Type B pancreatic cell (in vitro differentiated cells): ENCODE data around the gene TRIML1. TPM values are rescaled to one million over a fixed set of nuclear protein-coding genes. Genes with fewer than 3 reads are reported as not detected.

Source experiments
- DNase-seq: peaks from one replicate; pipeline ENCODE4 v3.0.0; 2021; ENCODE audit warnings: mixed read lengths; ENCODE audit not compliant: unreplicated experiment; ENCODE audit errors: extremely low spot score
- H3K27ac Mint-ChIP-seq: 2 replicates; pipeline ENCODE4 v1.8.0; 2021; ENCODE audit warnings: mild to moderate bottlenecking, mixed read lengths
- H3K27me3 Mint-ChIP-seq: 2 replicates; pipeline ENCODE4 v1.8.0; 2021; ENCODE audit warnings: mixed read lengths
- H3K36me3 Mint-ChIP-seq: 2 replicates; pipeline ENCODE4 v1.8.0; 2021; ENCODE audit warnings: mixed read lengths
- H3K4me1 Mint-ChIP-seq: one replicate; pipeline ENCODE4 v1.8.0; 2021; ENCODE audit warnings: mixed read lengths; ENCODE audit not compliant: unreplicated experiment
- H3K4me3 Mint-ChIP-seq: 2 replicates; pipeline ENCODE4 v1.8.0; 2021; ENCODE audit warnings: mild to moderate bottlenecking, mixed read lengths
- H3K9me3 Mint-ChIP-seq: 2 replicates; pipeline ENCODE4 v1.8.0; 2021; ENCODE audit warnings: mixed read lengths
- long read RNA-seq: library from polyadenylated mRNA; unstranded; transcript quantifications from one replicate; pipeline ENCODE4 v2.0.0, GENCODE V29; 2020
- total RNA-seq: library from RNA; stranded (reverse); gene quantifications from 2 replicates; pipeline ENCODE4 v1.2.1, GENCODE V29; 2021; ENCODE audit warnings: low replicate concordance
- TF ChIP-seq, protein P1 (sequence below): fragments of 200-600 bp; sonication (generic); conservative IDR thresholded peaks from 2 replicates; pipeline ENCODE4 v1.5.0; 2021; ENCODE audit warnings: antibody characterized with exemption, mild to moderate bottlenecking

TRIML1 gene, protein sequence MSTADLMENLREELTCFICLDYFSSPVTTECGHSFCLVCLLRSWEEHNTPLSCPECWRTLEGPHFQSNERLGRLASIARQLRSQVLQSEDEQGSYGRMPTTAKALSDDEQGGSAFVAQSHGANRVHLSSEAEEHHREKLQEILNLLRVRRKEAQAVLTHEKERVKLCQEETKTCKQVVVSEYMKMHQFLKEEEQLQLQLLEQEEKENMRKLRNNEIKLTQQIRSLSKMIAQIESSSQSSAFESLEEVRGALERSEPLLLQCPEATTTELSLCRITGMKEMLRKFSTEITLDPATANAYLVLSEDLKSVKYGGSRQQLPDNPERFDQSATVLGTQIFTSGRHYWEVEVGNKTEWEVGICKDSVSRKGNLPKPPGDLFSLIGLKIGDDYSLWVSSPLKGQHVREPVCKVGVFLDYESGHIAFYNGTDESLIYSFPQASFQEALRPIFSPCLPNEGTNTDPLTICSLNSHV
- 0.82 and 2.0 TPM in 2 replicates for total RNA-seq
- long read RNA-seq, transcript TRIML1-202 (3 exons, 1,238 nt), result major isoform, 8 of 10 reads
- long read RNA-seq, partial matches to known transcripts, result 0 of 10 reads
- long read RNA-seq, other reads (novel, unspliced or antisense), result 1 of 10 reads

DNA sequence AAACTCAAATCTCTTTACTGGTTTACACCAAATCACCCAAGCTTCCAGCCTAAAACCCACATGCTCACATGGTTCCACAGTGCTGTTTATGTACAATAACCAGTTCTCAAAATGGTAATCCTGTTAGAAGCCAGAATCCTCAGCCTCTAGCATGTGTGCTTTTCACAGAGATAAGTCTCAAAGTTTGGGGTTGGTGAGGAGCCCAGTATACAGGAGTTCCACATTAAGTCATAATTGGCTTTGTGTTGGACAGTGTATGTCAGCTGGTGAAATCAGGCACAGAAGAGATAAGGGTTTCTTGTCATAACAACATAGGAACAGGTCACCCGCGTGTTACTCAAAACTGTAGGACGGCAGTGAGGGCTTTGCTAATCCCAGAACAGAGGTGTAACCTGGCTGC is at the start of gene TRIML1:
TRIML1 (plus strand) TSS at position 301 of the 400 bp plus-strand sequence. CDS start 118 bp downstream, outside the sequence.
- H3K4me1 Mint-ChIP-seq, result no peaks in the 10 kb centered on the region

DNA sequence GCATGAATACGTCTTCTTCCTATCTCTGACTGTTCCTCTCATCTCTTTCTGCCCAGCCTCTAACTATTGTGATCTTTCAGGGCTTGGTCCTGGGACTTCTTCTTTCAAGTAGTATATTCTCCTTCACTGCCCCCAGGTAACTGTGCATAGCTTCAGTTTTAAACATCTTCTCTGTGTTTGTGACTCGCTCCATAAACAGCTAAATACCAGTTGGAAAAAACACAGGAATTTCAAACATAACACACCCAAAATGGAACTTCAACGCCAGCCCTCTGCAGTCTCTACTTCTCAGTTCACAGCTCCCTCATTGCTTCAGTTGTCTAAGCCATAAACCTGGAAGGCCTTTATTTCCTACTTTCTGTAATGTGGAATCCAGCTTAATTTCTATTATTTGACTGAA is 46.4 kb upstream of the TRIML1 start:
- Mint-ChIP-seq H3K9me3 (peaks cover 4% of the 10 kb centered on the region), H3K27ac (no peak overlapping the region)
- DNase-seq, result no peak

More for the DNA sequence above, at the start of gene TRIML1:
- no peaks in the 10 kb centered on the region for H3K27me3 Mint-ChIP-seq
- no peak within 1 kb of the TSS for H3K27ac Mint-ChIP-seq
- TF ChIP-seq, protein P1, sequence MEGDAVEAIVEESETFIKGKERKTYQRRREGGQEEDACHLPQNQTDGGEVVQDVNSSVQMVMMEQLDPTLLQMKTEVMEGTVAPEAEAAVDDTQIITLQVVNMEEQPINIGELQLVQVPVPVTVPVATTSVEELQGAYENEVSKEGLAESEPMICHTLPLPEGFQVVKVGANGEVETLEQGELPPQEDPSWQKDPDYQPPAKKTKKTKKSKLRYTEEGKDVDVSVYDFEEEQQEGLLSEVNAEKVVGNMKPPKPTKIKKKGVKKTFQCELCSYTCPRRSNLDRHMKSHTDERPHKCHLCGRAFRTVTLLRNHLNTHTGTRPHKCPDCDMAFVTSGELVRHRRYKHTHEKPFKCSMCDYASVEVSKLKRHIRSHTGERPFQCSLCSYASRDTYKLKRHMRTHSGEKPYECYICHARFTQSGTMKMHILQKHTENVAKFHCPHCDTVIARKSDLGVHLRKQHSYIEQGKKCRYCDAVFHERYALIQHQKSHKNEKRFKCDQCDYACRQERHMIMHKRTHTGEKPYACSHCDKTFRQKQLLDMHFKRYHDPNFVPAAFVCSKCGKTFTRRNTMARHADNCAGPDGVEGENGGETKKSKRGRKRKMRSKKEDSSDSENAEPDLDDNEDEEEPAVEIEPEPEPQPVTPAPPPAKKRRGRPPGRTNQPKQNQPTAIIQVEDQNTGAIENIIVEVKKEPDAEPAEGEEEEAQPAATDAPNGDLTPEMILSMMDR, result no peak
- DNase-seq, result no peak
- H3K4me3 Mint-ChIP-seq, result no peak within 1 kb of the TSS
- H3K9me3 Mint-ChIP-seq, result no peaks in the 10 kb centered on the region
- no peaks in the 10 kb centered on the region for H3K36me3 Mint-ChIP-seq

DNA sequence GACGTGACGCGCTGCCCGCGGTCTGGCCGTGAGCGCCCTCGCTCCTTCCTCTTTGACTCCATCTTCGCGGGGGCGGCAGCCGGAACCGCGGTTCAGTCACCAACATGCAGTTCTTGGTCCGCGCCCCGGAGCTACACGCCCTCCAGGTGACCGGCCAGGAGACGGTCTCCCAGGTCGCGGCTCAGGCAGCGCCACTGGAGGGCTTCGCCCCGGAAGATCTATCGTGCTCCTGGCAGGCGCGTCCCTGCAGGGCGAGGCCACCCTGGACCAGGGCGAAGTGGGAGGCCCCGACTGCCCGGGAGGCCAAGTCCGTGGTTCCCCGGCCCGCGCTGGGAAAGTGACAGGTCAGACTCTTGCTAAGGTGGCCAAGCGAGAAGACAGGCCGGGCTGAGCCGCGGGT is 32.8 kb upstream of the TRIML1 start:
- no peak for DNase-seq
- no peak overlapping the region for H3K4me3 Mint-ChIP-seq
- H3K27me3 Mint-ChIP-seq, result no peaks in the 10 kb centered on the region
- TF ChIP-seq, protein P1, result no peak
- peaks cover 3% of the 10 kb centered on the region for H3K36me3 Mint-ChIP-seq
- H3K4me1 Mint-ChIP-seq, result peaks cover 12% of the 10 kb centered on the region
- no peak overlapping the region for H3K27ac Mint-ChIP-seq
- H3K9me3 Mint-ChIP-seq, result peaks cover 8% of the 10 kb centered on the region

More for the DNA sequence above, 46.4 kb upstream of the TRIML1 start:
- no peaks in the 10 kb centered on the region for H3K27me3 Mint-ChIP-seq
- TF ChIP-seq, protein P1, result no peak
- no peak overlapping the region for H3K4me3 Mint-ChIP-seq
- H3K4me1 Mint-ChIP-seq, result no peaks in the 10 kb centered on the region
- no peaks in the 10 kb centered on the region for H3K36me3 Mint-ChIP-seq

DNA sequence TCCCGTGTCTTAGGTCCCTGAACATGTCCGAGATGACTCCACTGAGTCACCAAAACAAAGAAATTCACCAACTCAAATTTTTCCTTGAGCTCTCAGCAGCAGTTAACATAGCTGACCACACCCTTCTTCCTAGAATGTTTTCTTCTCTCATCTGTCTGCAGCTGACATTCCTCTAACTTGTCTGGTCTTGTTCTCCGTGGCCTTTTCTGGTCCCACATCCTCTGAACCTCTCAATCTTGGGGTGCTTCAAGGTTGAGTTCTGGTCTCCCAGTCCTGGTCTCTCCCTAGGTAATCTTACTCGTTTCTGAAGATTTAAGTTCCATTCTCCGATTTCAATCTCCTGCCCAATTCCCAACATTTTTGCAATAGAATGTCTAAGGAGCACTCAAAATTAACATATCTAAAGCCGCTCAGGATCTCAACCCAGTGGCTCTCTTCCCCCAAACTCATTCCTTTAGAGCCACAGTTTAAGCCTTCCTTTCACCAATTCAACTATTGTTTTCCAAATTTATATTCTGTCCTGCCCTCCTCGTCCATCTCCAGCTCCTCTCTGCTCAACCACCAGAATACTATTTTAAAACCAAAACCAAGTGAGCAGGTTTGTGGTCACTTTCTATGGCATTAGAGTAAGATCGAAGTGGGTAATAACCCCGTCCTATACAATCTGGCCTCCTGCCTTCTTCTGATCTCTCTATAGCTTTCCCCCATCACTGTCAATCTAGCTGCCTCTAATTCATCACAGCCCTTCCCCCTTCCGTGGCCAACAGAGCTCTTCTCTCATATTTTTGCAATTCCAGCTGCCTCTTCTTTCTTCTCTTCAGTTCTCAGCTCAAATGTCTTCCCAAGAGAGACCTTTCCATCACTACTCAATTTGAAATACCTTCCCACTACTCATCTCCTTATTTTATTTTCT is 31.1 kb upstream of the TRIML1 start:
- no peak for DNase-seq
- Mint-ChIP-seq H3K27ac (peak overlapping the region; percentile 76), H3K27me3 (no peaks in the 10 kb centered on the region), H3K36me3 (peaks cover 3% of the 10 kb centered on the region), H3K9me3 (peaks cover 8% of the 10 kb centered on the region), H3K4me3 (peak overlapping the region; percentile 44), H3K4me1 (peaks cover 12% of the 10 kb centered on the region)
- TF ChIP-seq, protein P1, result no peak

DNA sequence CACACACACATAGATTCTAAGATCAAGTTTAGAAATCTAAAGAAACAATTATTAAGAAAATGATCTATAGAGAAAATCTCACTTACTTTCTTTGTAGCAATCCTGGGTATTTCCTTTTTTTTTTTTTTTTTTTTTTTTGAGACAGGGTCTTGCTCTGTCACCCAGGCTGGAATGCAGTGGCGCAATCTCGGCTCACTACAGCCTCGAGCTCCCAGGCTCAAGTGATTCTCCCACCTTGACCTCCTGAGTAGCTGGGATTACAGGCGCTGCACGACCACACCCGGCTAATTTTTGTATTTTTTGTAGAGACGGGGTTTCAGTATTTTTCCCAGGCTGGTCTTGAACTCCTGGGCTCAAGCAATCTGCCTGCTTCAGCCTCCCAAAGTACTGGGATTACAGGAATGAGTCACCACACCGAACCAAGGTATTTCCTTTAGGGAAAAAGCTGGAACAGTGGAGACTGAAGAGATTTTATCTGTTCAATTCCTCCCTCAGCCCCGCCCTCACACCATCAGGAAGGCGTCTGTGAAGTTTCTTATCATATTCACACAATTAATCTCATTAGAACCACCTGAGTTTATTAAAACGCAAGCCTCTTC is 30.0 kb upstream of the TRIML1 start, which contains the start of gene TRIML2:
TRIML2 (minus strand) TSS at position 447 of the 599 bp plus-strand sequence. CDS start 4,235 bp downstream, outside the sequence.
- H3K27ac Mint-ChIP-seq, result peak within 1 kb of the TSS; percentile 87
- no peak for DNase-seq
- peaks cover 8% of the 10 kb centered on the region for H3K9me3 Mint-ChIP-seq

More for the DNA sequence above, 30.0 kb upstream of the TRIML1 start, which contains the start of gene TRIML2:
- peak within 1 kb of the TSS; percentile 19 for H3K4me3 Mint-ChIP-seq
- H3K4me1 Mint-ChIP-seq, result peaks cover 12% of the 10 kb centered on the region
- peaks cover 3% of the 10 kb centered on the region for H3K36me3 Mint-ChIP-seq
- no peaks in the 10 kb centered on the region for H3K27me3 Mint-ChIP-seq
- TF ChIP-seq, protein P1, result no peak
